Fibroblast of skin of back (primary cell): ENCODE results near the gene CCSER2.
A peak's percentile ranks its signal among the peaks of the same experiment; 100 is the strongest.
"Not testable (repeated sequence)": the region's sequence is repeated elsewhere in the genome, so short reads cannot be mapped to it uniquely, and the experiment has no call there.

Source experiments
- DNase-seq: peaks from one replicate; pipeline ENCODE4 v3.0.0-alpha.2; 2013

The CCSER2 gene

GRCh38 chr10:84395581-84395980 is 67.2 kb downstream of the CCSER2 start:
- peak; percentile 15 for DNase-seq

- DNase-seq = no peak
These were observed 69.4 kb downstream of the CCSER2 start for GRCh38 chr10:84397735-84398144.

- no peak for DNase-seq
These were observed 70.3 kb downstream of the CCSER2 start for GRCh38 chr10:84398696-84399095.

DNA sequence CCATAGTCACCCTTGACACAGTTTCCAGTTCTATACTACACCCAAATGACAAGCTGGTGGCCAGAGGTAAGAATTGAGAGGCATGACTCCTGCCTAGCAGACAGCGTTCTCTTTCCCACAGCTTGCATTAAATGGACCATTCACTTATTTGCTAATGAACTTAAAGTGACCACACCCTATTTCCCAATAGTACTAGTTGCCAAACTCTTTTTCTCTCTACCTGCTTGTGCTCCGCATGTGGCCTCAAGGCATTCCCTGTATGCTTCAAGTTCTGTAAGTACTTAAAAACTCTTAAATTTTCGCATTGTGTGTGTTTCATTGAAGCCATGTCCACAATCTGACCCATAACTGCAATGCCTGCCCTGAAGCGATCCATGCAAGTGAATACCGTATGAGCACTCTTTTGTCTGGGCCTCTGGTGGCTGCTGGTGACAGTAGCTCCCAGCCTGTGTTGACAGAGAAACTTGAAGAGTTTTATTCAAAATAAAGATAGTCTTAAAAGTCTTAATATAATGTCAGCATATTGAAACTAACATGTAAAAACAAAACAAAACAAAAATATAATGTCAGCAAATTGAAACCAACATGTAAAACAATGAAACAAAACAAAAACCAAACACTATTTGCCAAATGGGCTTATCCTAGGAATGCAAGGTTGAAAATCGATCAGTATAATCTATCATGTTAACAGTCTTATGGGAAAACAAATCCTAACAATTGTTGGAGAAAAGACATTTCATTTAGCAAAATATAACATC is 73.6 kb downstream of the CCSER2 start:
- no peak for DNase-seq

- DNase-seq = no peak
These were observed 76.4 kb downstream of the CCSER2 start for GRCh38 chr10:84404783-84405182.

DNA sequence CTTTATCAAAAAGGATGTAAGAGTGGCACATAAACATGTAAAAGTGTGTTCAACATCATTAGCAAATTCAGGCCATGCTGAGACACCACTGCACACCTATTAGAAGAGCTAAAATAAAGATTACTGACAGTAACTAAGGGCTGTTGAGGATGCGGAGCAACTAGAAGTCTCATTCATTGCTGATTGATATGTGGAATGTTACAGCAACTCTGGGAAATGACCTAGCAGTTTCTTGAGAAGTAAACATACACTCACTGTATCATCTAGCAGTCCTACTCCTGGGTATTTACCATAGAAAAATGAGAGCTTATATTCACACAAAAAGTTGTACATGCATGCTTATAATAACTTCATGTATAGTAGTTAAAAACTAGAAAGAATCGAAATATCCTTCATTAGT is 77.3 kb downstream of the CCSER2 start:
- no peak for DNase-seq

DNA sequence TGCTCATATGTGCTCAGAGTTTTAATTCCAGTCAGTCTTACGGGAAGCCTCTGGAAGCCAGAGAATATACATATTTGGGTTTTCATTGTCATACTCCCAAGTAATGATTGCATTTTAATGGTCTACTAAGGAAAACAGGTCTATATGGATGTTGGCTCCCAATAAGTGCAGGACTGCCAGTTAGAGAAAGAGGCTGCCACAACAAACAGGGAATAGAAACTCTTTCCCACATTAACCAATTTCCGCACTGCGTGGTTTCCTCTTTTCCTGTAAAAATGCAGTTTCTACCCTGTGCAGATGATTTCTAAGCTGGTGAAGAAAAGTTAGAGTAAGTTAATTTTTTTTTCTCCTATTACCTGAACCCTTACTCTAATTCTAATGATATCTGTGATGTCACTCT is 78.2 kb downstream of the CCSER2 start:
- DNase-seq = no peak

DNA sequence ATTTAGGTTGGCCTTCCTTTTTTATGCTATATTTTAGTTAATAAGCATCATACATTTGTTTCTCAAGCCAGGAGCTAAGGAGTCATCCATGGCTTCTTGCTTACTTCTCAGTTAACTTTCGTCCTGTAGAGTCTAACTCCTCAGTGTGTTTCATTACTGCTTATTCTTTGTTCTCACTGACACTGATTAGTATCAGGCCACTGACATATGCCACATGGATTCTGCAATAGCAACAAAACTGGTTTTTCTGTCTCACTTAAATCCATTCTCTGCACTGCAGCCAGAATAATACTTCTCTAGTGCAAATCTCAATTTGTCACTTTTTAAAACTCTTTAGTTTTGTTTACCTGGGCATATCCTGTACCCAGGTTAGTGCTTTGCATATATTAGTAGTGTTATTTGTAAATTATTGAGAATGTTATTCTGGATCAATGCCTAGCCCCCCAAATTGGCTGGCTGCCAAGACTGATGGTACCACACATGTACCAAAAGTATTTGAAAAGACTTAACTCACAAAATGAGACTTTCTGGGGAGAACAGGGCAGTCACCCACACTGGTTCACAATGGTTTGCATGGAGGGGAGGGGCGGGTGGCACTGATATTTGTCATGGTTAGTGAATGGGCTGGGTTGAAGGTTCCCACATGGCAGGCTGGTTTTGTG is 79.1 kb downstream of the CCSER2 start:
- DNase-seq = no peak

DNA sequence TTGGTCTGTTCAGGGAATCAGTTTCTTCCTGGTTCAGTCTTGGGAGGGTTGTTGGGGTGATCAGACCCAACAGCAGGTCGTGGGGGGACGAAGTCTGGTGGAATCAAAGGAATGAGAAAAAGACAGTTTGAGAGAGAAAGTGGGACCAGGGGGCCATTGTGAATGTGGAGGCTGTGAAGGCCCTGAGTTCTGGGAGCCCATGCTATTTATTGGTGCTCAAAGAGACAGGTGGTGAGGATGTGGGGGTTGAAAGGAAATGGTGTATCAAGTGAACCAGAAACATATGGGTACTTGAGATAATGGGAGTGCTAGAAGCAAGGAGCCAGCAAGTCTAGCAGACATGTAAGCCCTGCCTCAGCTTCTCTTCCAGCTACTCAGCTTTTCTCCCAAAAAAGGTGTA is 84.1 kb downstream of the CCSER2 start:
- no peak for DNase-seq

DNA sequence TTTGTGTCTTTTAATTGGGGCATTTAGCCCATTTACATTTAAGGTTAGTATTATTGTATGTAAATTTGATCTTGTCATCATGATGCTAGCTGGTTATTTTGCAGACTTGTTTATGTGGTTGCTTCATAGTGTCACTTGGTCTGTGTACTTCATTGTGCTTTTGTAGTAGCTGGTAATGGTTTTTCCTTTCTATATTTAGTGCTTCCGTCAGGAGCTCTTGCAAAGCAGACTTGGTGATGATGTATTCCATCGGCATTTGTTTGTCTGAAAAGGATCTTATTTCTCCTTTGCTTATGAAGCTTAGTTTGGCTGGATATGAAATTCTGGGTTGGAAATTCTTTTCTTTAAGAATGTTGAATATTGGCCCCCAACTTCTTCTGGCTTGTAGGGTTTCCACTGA is 85.7 kb downstream of the CCSER2 start:
- DNase-seq = not testable (repeated sequence)

- DNase-seq = no peak
These were observed 87.3 kb downstream of the CCSER2 start for GRCh38 chr10:84415539-84416244.

DNA sequence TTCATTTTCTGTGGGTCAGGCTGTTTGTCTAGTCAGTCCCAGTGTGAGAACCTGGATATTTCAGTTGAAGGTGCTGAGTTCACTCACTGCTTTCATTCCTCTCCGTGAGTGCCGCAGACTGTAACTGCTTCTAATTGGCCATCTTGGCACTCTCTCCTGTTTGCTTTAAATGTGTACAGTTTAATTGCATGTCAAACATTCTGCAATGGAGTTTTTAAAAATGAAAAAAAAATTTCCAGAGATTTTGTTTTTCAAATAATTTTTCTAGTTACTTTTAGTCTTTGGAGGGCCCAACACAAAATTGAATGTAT is 87.8 kb downstream of the CCSER2 start:
- DNase-seq = no peak

- DNase-seq = peak; percentile 52
These were observed 95.3 kb downstream of the CCSER2 start for GRCh38 chr10:84423719-84424118.

- peak; percentile 96 for DNase-seq
These were observed 96.4 kb downstream of the CCSER2 start for GRCh38 chr10:84424731-84425167.

- DNase-seq = no peak
These were observed 99.7 kb downstream of the CCSER2 start for GRCh38 chr10:84427903-84428650.

- peak; percentile 43 for DNase-seq
These were observed 100.3 kb downstream of the CCSER2 start for GRCh38 chr10:84428711-84429110.

DNA sequence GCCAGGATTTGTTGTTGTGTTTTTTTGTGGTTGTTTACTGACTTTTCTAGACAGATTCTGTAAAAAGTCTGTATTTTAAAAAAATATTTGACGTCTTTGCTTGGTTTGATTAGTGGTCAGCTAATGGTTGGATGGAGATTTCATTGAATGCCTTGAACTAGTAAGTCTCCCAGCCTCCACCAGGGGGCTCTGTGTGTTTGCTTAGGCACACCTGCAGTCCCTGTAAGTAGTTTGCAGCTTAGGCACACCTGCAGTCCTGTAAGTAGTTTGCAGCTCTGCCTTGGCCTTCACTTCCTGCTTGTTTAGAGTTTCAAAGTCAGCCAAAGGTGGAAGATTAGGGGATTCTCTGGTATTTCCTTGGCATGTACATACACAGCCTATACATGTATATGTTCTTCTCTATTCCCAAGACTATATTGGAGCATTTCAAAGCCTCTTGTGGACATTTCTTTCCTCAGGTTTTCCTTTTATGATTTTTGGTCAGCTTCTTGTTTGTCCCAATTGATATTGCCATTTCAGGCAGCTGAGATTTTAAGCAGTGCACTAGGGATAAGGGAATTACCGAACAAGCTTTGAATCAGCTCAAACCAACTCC is 101.6 kb downstream of the CCSER2 start:
- DNase-seq = peak; percentile 26

DNA sequence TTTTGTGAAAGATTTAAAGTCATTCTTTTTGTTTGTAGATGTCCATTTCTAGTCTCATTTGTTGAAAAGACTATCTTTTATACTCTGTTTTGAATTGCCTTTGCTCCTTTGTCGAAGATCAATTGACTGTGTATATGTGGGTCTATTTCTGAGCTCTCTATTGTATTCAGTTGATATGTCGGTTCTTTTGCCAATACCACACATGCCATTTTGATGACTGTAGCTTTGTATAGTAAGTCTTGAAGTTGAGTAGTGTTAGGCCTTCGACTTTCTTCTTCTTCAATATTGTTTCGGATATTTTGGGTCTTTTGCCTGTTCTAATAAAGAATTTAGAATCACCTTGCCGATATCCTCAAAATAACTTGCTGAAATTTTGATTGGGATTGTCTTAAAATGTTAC is 104.5 kb downstream of the CCSER2 start:
- peak; percentile 41 for DNase-seq

DNA sequence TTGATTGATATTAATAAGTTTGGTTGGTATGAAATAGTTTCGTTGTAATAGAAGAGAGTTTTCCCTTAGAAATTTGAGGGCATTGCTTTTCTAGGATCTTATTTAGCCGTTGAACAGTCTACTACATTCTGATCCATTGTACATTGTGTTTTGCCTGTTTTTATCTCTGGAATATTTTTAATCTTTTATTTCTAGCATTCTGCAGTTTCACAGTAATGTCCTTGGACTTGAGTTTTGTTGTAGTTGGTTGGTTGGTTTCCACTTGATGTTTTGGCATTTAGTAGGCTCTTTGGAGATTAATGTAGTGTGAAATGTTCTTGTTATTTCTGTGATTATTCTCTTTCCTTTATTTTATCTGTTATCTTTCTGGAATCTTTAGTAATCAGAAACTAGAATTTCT is 112.4 kb downstream of the CCSER2 start:
- no peak for DNase-seq

- no peak for DNase-seq
These were observed 119.5 kb downstream of the CCSER2 start for GRCh38 chr10:84447701-84448400.

DNA sequence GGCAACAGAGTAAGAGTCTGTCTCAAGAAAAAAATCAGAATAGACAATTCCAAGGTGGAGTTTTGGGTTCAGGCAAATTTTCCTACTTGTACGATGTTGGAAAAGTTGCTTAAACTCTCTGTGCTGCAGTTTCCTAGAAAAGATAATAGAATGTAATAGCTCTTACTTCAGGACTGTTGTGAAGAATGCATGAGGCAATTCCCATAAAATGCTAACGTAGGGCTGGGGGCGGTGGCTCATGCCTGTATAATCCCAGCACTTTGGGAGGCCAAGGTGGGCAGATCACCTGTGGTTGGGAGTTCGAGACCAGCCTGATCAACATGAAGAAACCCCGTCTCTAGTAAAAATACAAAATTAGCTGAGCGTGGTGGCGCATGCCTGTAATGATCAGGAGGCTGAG is 121.0 kb downstream of the CCSER2 start:
- not testable (repeated sequence) for DNase-seq

DNA sequence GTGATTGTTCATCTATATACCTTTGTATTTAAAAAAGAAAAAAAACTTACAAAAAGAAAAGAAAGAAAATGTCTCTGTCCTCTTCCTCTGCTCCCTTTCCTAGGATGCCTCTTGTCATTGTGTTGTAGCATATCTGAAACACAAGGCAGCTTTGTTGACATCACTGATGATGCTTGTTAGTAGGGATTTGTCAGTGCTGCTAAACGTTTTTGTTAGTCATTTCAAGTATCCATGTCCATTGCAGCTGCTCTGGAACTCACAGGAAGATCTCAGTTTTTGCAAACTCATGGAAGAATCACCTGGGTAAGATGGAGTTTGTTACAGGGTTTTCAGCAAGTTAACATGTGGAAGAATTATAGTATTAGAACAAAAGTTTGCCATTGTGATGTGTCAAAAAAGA is 123.6 kb downstream of the CCSER2 start:
- DNase-seq = peak; percentile 8
